Endodermal cell (in vitro differentiated cells): ENCODE data around the gene MRFAP1L1. TPM values are rescaled to one million over a fixed set of nuclear protein-coding genes. Genes with fewer than 3 reads are reported as not detected.

ENCODE experiments used
- DNase-seq: peaks from one replicate; pipeline ENCODE4 v3.0.0-alpha.2; 2017
- H3K27ac ChIP-seq: 2 replicates; pipeline ENCODE4 v1.5.1; 2013; ENCODE audit warnings: mild to moderate bottlenecking, low read depth, low read length, moderate library complexity
- H3K27me3 ChIP-seq: 2 replicates; pipeline ENCODE4 v1.6.1; 2013; ENCODE audit warnings: mild to moderate bottlenecking, low read length, moderate library complexity; ENCODE audit not compliant: insufficient read depth, control insufficient read depth, poor library complexity, severe bottlenecking
- H3K36me3 ChIP-seq: 2 replicates; pipeline ENCODE4 v1.7.0; 2013; ENCODE audit warnings: mild to moderate bottlenecking, low read length, moderate library complexity; ENCODE audit not compliant: control insufficient read depth, insufficient read depth
- H3K4me1 ChIP-seq: one replicate; pipeline ENCODE4 v1.7.0; 2013; ENCODE audit warnings: low read length; ENCODE audit not compliant: control insufficient read depth, insufficient read depth
- H3K4me3 ChIP-seq: 2 replicates; pipeline ENCODE4 v1.5.1; 2013; ENCODE audit warnings: mild to moderate bottlenecking, low read length, moderate library complexity
- H3K9ac ChIP-seq: 2 replicates; pipeline ENCODE4 v1.6.1; 2013; ENCODE audit warnings: mild to moderate bottlenecking, low read length, moderate library complexity; ENCODE audit not compliant: poor library complexity, severe bottlenecking; ENCODE audit errors: extremely low read depth
- H3K9me3 ChIP-seq: 2 replicates; pipeline ENCODE4 v1.6.1; 2013; ENCODE audit warnings: mild to moderate bottlenecking, low read length, moderate library complexity; ENCODE audit not compliant: control insufficient read depth
- H3K27ac Mint-ChIP-seq: 2 replicates; pipeline ENCODE4 v1.8.0; 2020; ENCODE audit warnings: mixed read lengths
- H3K27me3 Mint-ChIP-seq: 2 replicates; pipeline ENCODE4 v1.8.0; 2021; ENCODE audit warnings: mild to moderate bottlenecking, mixed read lengths; ENCODE audit not compliant: insufficient read depth
- H3K36me3 Mint-ChIP-seq: 2 replicates; pipeline ENCODE4 v1.8.0; 2020; ENCODE audit warnings: low read depth, mixed read lengths
- H3K4me1 Mint-ChIP-seq: 2 replicates; pipeline ENCODE4 v1.8.0; 2020; ENCODE audit warnings: mixed read lengths
- H3K4me3 Mint-ChIP-seq: 2 replicates; pipeline ENCODE4 v1.8.0; 2020; ENCODE audit warnings: mild to moderate bottlenecking, moderate library complexity, mixed read lengths
- H3K9me3 Mint-ChIP-seq: 2 replicates; pipeline ENCODE4 v1.8.0; 2020; ENCODE audit warnings: mild to moderate bottlenecking, mixed read lengths
- CTCF ChIP-seq: fragments of 200-600 bp; sonication (generic); conservative IDR thresholded peaks from 2 replicates; pipeline ENCODE4 v1.5.0; 2021; ENCODE audit warnings: antibody characterized with exemption, mild to moderate bottlenecking
- WGBS, 2 experiments: methylation state at CpG; one replicate each; pipeline versions ENCODE4 v1.1.5 to v1.1.7; 2013; ENCODE audit warnings: missing lambda C conversion rate in 2 of 2, mixed read lengths in 1 of 2; ENCODE audit not compliant: insufficient coverage in 1 of 2, insufficient read length in 1 of 2; 5-methylcytosine and 5-hydroxymethylcytosine counted together
- total RNA-seq, 2 donors: library from RNA; stranded (reverse); fragmentation: NEBNext Ultra II Directional in 1 of 2; extraction: Animal tissue kit (Norgen Biotek cat#: 25700) in 1 of 2; gene quantifications; 2 replicates in 1 of 2; 3 replicates in 1 of 2; pipeline ENCODE4 v1.2.1, GENCODE V29; 2021

MRFAP1L1 gene
- total RNA-seq, 2 donors from 2014 or later, result 45.0 to 50.2 TPM

- peak overlapping the region; percentile 88 for H3K4me3 ChIP-seq
- H3K27me3 Mint-ChIP-seq, result peaks cover 45% of the 10 kb centered on the region
- H3K4me1 ChIP-seq, result no peaks in the 10 kb centered on the region
- H3K4me1 Mint-ChIP-seq, result peaks cover 20% of the 10 kb centered on the region
- H3K9me3 ChIP-seq, result peaks cover 9% of the 10 kb centered on the region
- no peak overlapping the region for H3K27ac Mint-ChIP-seq
- no peak overlapping the region for H3K9ac ChIP-seq
- peak; percentile 64 for DNase-seq
- H3K9me3 Mint-ChIP-seq, result peaks cover 13% of the 10 kb centered on the region
- peak overlapping the region; percentile 94 for H3K4me3 Mint-ChIP-seq
- 15 to 21% methylated on average over 5 to 6 of the region's 6 CpGs for WGBS, 2 experiments
- H3K27ac ChIP-seq, result no peak overlapping the region
- TF ChIP-seq CTCF, result no peak
- peaks cover 26% of the 10 kb centered on the region for H3K36me3 ChIP-seq
- peaks cover 28% of the 10 kb centered on the region for H3K27me3 ChIP-seq
- H3K36me3 Mint-ChIP-seq, result peaks cover 36% of the 10 kb centered on the region
Observed at GRCh38 chr4:6710282-6710681, 617 bp upstream of the MRFAP1L1 start.

- Histone ChIP-seq H3K27me3 (no peaks in the 10 kb centered on the region), H3K9me3 (peaks cover 37% of the 10 kb centered on the region)
Observed at GRCh38 chr4:6706173-6706572, 3.5 kb downstream of the MRFAP1L1 start.

GRCh38 chr4:6705646-6706045 lies 4.0 kb downstream of the MRFAP1L1 start:
- H3K4me1 Mint-ChIP-seq, result peaks cover 20% of the 10 kb centered on the region
- Histone ChIP-seq H3K4me1 (no peaks in the 10 kb centered on the region), H3K4me3 (no peak overlapping the region), H3K9ac (no peak overlapping the region), H3K36me3 (peaks cover 61% of the 10 kb centered on the region), H3K27me3 (no peaks in the 10 kb centered on the region), H3K9me3 (peaks cover 37% of the 10 kb centered on the region), H3K27ac (no peak overlapping the region)
- DNase-seq, result no peak
- peaks cover 78% of the 10 kb centered on the region for H3K36me3 Mint-ChIP-seq
- H3K27ac Mint-ChIP-seq, result no peak overlapping the region
- TF ChIP-seq CTCF, result no peak
- no peak overlapping the region for H3K4me3 Mint-ChIP-seq
- 96 to 100% methylated on average over 2 of the region's 2 CpGs for WGBS, 2 experiments
- H3K9me3 Mint-ChIP-seq, result peaks cover 47% of the 10 kb centered on the region
- H3K27me3 Mint-ChIP-seq, result peaks cover 1% of the 10 kb centered on the region

More at GRCh38 chr4:6706173-6706572, 3.5 kb downstream of the MRFAP1L1 start:
- H3K9ac ChIP-seq, result no peak overlapping the region
- Mint-ChIP-seq H3K4me1 (peaks cover 20% of the 10 kb centered on the region), H3K27ac (no peak overlapping the region), H3K27me3 (peaks cover 6% of the 10 kb centered on the region), H3K9me3 (peaks cover 47% of the 10 kb centered on the region), H3K36me3 (peaks cover 75% of the 10 kb centered on the region), H3K4me3 (no peak overlapping the region)
- no peaks in the 10 kb centered on the region for H3K4me1 ChIP-seq
- H3K27ac ChIP-seq, result no peak overlapping the region
- no peak overlapping the region for H3K4me3 ChIP-seq
- WGBS, 2 experiments, result 91% methylated on average over 4 of the region's 5 CpGs; no CpG with 5 or more reads in 1 of the 2 experiments
- no peak for TF ChIP-seq CTCF
- peaks cover 59% of the 10 kb centered on the region for H3K36me3 ChIP-seq
- no peak for DNase-seq
